ENCODE measurements around the gene SEMA3F.

The SEMA3F gene

GRCh38 chr3:50169232-50169832 is 14.2 kb downstream of the SEMA3F start:
- WGBS: 97% methylated on average over 10 of the region's 11 CpGs
- peak overlapping the region; percentile 43 for H2AK5ac ChIP-seq (ENCODE audit: low read length, severe bottlenecking)
- H3K9me3 ChIP-seq (ENCODE audit: control insufficient read depth, low read length): no peaks in the 10 kb centered on the region
- H4K91ac ChIP-seq (ENCODE audit: low read length): no peak overlapping the region
- no peak overlapping the region for H3K4me2 ChIP-seq (ENCODE audit: low read length, poor library complexity, severe bottlenecking)
- no peak overlapping the region for H2BK120ac ChIP-seq (ENCODE audit: low read depth, low read length)
- H2BK5ac ChIP-seq (ENCODE audit: low read depth, low read length, poor library complexity, severe bottlenecking): no peak overlapping the region
- H3K36me3 ChIP-seq (ENCODE audit: control insufficient read depth in 1 of 2, insufficient read depth in 2 of 2, low read depth in 1 of 2, low read length in 2 of 2): peaks cover 0 to 15% of the 10 kb centered on the region in 2 experiments
- DNase-seq: no peak
- H3K18ac ChIP-seq (ENCODE audit: low read depth in 1 of 2, low read length in 2 of 2): no peak overlapping the region
- peaks cover 0 to 16% of the 10 kb centered on the region in 2 experiments for H3K27me3 ChIP-seq (ENCODE audit: control insufficient read depth in 1 of 2, insufficient read depth in 1 of 2, low read length in 2 of 2)
- no peak overlapping the region for H3K23ac ChIP-seq (ENCODE audit: low read length in 2 of 2)
- no peak overlapping the region for H3K27ac ChIP-seq (ENCODE audit: low read length, poor library complexity, severe bottlenecking)
- H3K79me1 ChIP-seq (replicated peaks; ENCODE audit: low read length, poor library complexity, severe bottlenecking): no peaks in the 10 kb centered on the region
- no peak overlapping the region for H3K4ac ChIP-seq (ENCODE audit: low read depth in 1 of 2, low read length in 2 of 2)
- no peak overlapping the region for H3K9ac ChIP-seq (ENCODE audit: low read length)
- no peak overlapping the region for H2BK12ac ChIP-seq (ENCODE audit: low read length in 2 of 2)
- H2AFZ ChIP-seq (ENCODE audit: low read depth, low read length): no peak overlapping the region
- H3K4me3 ChIP-seq (ENCODE audit: insufficient read depth in 1 of 2, low read depth in 1 of 2, low read length in 2 of 2): no peak overlapping the region
- H4K8ac ChIP-seq (ENCODE audit: low read length): no peak overlapping the region
- no peak overlapping the region for H2BK15ac ChIP-seq (ENCODE audit: low read depth, poor library complexity, severe bottlenecking)
- H3K14ac ChIP-seq (ENCODE audit: low read length in 2 of 2): no peak overlapping the region
- peaks cover 66% of the 10 kb centered on the region for H3K4me1 ChIP-seq (ENCODE audit: control insufficient read depth, insufficient read depth, low read depth, low read length)

GRCh38 chr3:50169858-50170257 is 14.7 kb downstream of the SEMA3F start:
- Histone ChIP-seq H3K14ac (ENCODE audit: low read length in 2 of 2) (no peak overlapping the region), H3K36me3 (ENCODE audit: control insufficient read depth in 1 of 2, insufficient read depth in 2 of 2, low read depth in 1 of 2, low read length in 2 of 2) (peaks cover 0 to 20% of the 10 kb centered on the region in 2 experiments), H3K4me1 (ENCODE audit: control insufficient read depth, insufficient read depth, low read depth, low read length) (peaks cover 61% of the 10 kb centered on the region), H2AK5ac (ENCODE audit: low read length, severe bottlenecking) (peak overlapping the region; percentile 40), H2AFZ (ENCODE audit: low read depth, low read length) (no peak overlapping the region), H2BK120ac (ENCODE audit: low read depth, low read length) (no peak overlapping the region), H4K8ac (ENCODE audit: low read length) (no peak overlapping the region), H2BK12ac (ENCODE audit: low read length in 2 of 2) (no peak overlapping the region), H3K27ac (ENCODE audit: low read length, poor library complexity, severe bottlenecking) (no peak overlapping the region), H3K4me2 (ENCODE audit: low read length, poor library complexity, severe bottlenecking) (no peak overlapping the region), H3K9me3 (ENCODE audit: control insufficient read depth, low read length) (no peaks in the 10 kb centered on the region), H3K23ac (ENCODE audit: low read length in 2 of 2) (no peak overlapping the region), H3K9ac (ENCODE audit: low read length) (no peak overlapping the region), H3K79me1 (replicated peaks; ENCODE audit: low read length, poor library complexity, severe bottlenecking) (no peaks in the 10 kb centered on the region), H3K4me3 (ENCODE audit: insufficient read depth in 1 of 2, low read depth in 1 of 2, low read length in 2 of 2) (no peak overlapping the region), H3K4ac (ENCODE audit: low read depth in 1 of 2, low read length in 2 of 2) (no peak overlapping the region), H2BK15ac (ENCODE audit: low read depth, poor library complexity, severe bottlenecking) (no peak overlapping the region), H2BK5ac (ENCODE audit: low read depth, low read length, poor library complexity, severe bottlenecking) (no peak overlapping the region), H3K27me3 (ENCODE audit: control insufficient read depth in 1 of 2, insufficient read depth in 1 of 2, low read length in 2 of 2) (peaks cover 0 to 16% of the 10 kb centered on the region in 2 experiments), H3K18ac (ENCODE audit: low read depth in 1 of 2, low read length in 2 of 2) (no peak overlapping the region), H4K91ac (ENCODE audit: low read length) (peak overlapping the region; percentile 28)
- 89% methylated on average over 1 of the region's 1 CpG for WGBS
- DNase-seq: no peak

- Histone ChIP-seq H3K36me3 (ENCODE audit: control insufficient read depth in 1 of 2, insufficient read depth in 2 of 2, low read depth in 1 of 2, low read length in 2 of 2) (peaks cover 0 to 28% of the 10 kb centered on the region in 2 experiments), H4K8ac (ENCODE audit: low read length) (peak overlapping the region; percentile 38), H2AK5ac (ENCODE audit: low read length, severe bottlenecking) (peak overlapping the region; percentile 9), H3K4me1 (ENCODE audit: control insufficient read depth, insufficient read depth, low read depth, low read length) (peaks cover 60% of the 10 kb centered on the region), H3K4me2 (ENCODE audit: low read length, poor library complexity, severe bottlenecking) (no peak overlapping the region), H3K4me3 (ENCODE audit: insufficient read depth in 1 of 2, low read depth in 1 of 2, low read length in 2 of 2) (no peak overlapping the region), H3K14ac (ENCODE audit: low read length in 2 of 2) (peak overlapping the region in 1 of 2 experiments; percentile 9), H3K4ac (ENCODE audit: low read depth in 1 of 2, low read length in 2 of 2) (no peak overlapping the region), H3K27me3 (ENCODE audit: control insufficient read depth in 1 of 2, insufficient read depth in 1 of 2, low read length in 2 of 2) (peaks cover 0 to 17% of the 10 kb centered on the region in 2 experiments), H3K9ac (ENCODE audit: low read length) (no peak overlapping the region), H2BK15ac (ENCODE audit: low read depth, poor library complexity, severe bottlenecking) (no peak overlapping the region), H2BK120ac (ENCODE audit: low read depth, low read length) (no peak overlapping the region), H2BK12ac (ENCODE audit: low read length in 2 of 2) (no peak overlapping the region), H3K9me3 (ENCODE audit: control insufficient read depth, low read length) (no peaks in the 10 kb centered on the region), H3K23ac (ENCODE audit: low read length in 2 of 2) (no peak overlapping the region), H3K18ac (ENCODE audit: low read depth in 1 of 2, low read length in 2 of 2) (no peak overlapping the region), H4K91ac (ENCODE audit: low read length) (peak overlapping the region; percentile 30), H2AFZ (ENCODE audit: low read depth, low read length) (no peak overlapping the region), H3K27ac (ENCODE audit: low read length, poor library complexity, severe bottlenecking) (no peak overlapping the region), H3K79me1 (replicated peaks; ENCODE audit: low read length, poor library complexity, severe bottlenecking) (no peaks in the 10 kb centered on the region), H2BK5ac (ENCODE audit: low read depth, low read length, poor library complexity, severe bottlenecking) (no peak overlapping the region)
- peak; percentile 76 for DNase-seq
- 53% methylated on average over 10 of the region's 10 CpGs for WGBS
Measured at GRCh38 chr3:50170689-50171088, 15.6 kb downstream of the SEMA3F start.

- Histone ChIP-seq H2AFZ (ENCODE audit: low read depth, low read length) (no peak overlapping the region), H3K9me3 (ENCODE audit: control insufficient read depth, low read length) (no peaks in the 10 kb centered on the region), H3K23ac (ENCODE audit: low read length in 2 of 2) (no peak overlapping the region), H4K91ac (ENCODE audit: low read length) (peak overlapping the region; percentile 34), H2AK5ac (ENCODE audit: low read length, severe bottlenecking) (no peak overlapping the region), H3K9ac (ENCODE audit: low read length) (no peak overlapping the region), H3K4ac (ENCODE audit: low read depth in 1 of 2, low read length in 2 of 2) (no peak overlapping the region), H3K4me3 (ENCODE audit: insufficient read depth in 1 of 2, low read depth in 1 of 2, low read length in 2 of 2) (no peak overlapping the region), H2BK5ac (ENCODE audit: low read depth, low read length, poor library complexity, severe bottlenecking) (no peak overlapping the region), H4K8ac (ENCODE audit: low read length) (no peak overlapping the region), H3K36me3 (ENCODE audit: control insufficient read depth in 1 of 2, insufficient read depth in 2 of 2, low read depth in 1 of 2, low read length in 2 of 2) (peaks cover 0 to 38% of the 10 kb centered on the region in 2 experiments), H3K27me3 (ENCODE audit: control insufficient read depth in 1 of 2, insufficient read depth in 1 of 2, low read length in 2 of 2) (peaks cover 0 to 20% of the 10 kb centered on the region in 2 experiments), H2BK12ac (ENCODE audit: low read length in 2 of 2) (peak overlapping the region in 1 of 2 experiments; percentile 11), H3K79me1 (replicated peaks; ENCODE audit: low read length, poor library complexity, severe bottlenecking) (no peaks in the 10 kb centered on the region), H2BK120ac (ENCODE audit: low read depth, low read length) (no peak overlapping the region), H3K14ac (ENCODE audit: low read length in 2 of 2) (no peak overlapping the region), H3K27ac (ENCODE audit: low read length, poor library complexity, severe bottlenecking) (no peak overlapping the region), H3K4me2 (ENCODE audit: low read length, poor library complexity, severe bottlenecking) (no peak overlapping the region), H2BK15ac (ENCODE audit: low read depth, poor library complexity, severe bottlenecking) (peak overlapping the region; percentile 73), H3K4me1 (ENCODE audit: control insufficient read depth, insufficient read depth, low read depth, low read length) (peaks cover 53% of the 10 kb centered on the region), H3K18ac (ENCODE audit: low read depth in 1 of 2, low read length in 2 of 2) (no peak overlapping the region)
- 94% methylated on average over 18 of the region's 21 CpGs for WGBS
- DNase-seq: no peak
Measured at GRCh38 chr3:50171540-50172301, 16.6 kb downstream of the SEMA3F start.
